Fibroblast of skin of left biceps (primary cell): Measurements from ENCODE around the gene BMPR1B.
A peak's percentile ranks its signal among the peaks of the same experiment; 100 is the strongest.
"Not testable (repeated sequence)": the region's sequence is repeated elsewhere in the genome, so short reads cannot be mapped to it uniquely, and the experiment has no call there.

Experiments used
- DNase-seq, 2 experiments: peaks; one replicate each; pipeline ENCODE4 v3.0.0-alpha.2; 2013; ENCODE audit warnings: low read depth in 2 of 2

BMPR1B gene

DNA sequence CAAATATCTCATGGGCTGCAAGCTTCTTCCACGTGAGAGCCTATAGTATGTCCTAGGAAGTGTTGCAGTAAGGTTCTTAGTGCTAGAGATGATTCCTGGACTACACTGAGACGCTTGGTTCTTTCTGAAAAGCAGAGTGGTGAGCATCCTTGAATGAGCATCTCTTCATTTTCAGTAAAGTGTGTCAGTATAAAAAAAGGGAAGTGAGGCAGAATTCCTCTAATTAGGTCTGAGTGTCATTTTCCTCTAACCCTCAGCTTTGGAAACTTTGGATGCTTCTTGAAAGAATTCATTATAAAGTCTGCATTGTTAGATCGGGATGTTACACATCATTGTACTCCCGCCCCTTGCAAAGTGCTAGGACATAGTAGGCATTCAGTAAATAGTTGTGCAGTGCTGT lies 5.2 kb downstream of the BMPR1B start:
- DNase-seq: no peak

DNA sequence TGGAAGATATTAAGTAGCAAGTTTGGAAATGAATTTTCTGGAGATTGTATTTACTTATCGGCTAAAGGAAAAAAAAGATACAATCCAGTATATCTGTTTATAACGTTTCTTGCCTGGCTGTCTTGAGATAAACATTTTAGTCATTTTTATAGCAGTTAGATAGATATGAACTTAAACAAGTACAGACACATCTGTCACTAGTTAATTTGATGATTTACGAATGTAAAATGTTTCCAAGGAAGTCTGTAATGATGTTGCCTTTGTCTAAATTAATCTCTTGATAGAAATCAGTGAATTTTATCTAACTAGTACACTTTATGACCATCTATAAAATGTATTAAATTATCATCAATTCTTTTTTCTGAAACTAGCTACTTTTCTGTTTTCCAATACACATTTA lies 5.7 kb downstream of the BMPR1B start:
- no peak for DNase-seq

DNA sequence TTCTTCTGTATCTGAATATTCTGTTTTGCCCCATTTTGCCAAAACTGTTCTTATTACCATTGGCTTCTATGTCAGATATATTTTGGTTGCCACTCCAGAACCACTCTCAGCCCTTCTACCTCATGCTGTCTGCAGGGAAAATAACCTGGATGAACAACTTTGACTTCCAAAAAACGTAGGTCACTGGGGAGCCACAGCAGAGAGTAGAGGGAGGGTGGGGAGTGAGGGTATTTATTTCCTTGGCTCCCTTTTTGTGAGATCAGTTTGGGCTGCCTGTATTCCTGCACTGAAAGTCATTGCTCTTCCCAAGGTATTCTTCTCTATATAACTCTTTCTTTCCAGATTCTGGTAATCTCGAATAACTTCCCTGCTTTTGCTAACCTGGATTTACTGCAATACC lies 6.3 kb downstream of the BMPR1B start:
- no peak for DNase-seq

DNA sequence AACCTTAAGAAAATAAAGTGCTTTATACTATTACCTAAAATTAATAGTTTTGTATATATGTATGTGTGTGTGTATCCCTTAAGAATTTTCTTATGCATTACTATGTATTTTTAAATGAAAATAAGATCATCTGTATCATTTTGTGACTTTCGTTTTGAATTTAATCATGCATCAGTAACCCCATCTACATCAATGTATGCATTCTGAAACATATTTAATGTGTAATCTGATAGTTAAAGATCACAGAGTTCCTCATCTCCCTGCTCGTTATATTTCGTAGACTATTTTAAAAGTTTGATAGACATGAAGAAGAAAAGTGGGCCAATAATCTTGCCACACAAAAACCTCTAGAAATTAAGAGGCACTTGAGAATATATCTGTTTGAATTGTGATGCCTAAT lies 7.4 kb downstream of the BMPR1B start:
- no peak for DNase-seq

DNA sequence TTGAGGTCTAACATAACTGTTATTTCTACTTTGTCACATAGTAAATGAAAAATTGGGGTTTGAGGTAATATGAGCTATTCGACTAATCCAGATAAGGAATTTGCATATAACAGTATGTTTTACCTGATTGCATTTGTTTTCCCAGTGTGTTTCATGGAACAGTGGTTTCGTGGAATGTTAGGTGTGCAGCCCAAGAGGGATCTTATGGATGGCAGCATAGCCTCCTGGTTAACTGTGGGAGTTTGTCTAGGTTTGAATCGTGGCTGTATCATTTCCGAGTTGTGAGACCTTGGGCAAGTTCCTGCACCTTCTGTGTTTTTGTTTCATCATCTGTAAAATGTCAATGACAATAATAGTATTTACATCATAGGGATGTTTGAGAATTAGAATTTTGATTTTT lies 7.9 kb downstream of the BMPR1B start:
- DNase-seq: no peak

DNA sequence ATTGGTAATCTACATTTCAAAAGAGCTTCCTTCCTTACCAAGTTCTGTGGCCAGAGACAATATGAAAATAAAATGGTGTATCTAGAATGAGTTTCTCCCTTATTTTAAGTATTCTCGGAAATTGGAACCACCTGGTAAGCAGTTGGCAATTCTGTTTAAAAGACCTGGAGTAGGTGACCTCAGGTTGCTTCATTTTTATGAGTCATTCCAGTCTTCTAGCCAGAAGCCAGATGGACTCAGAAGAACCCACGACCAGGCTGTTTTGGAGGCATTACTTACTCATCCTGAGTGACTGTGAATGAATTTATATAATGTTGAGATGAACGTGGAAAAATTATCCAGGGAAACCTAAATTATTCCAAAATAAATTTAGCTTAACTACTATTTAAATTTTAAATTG lies 9.1 kb downstream of the BMPR1B start:
- DNase-seq: peak; percentile 23 to 39

DNA sequence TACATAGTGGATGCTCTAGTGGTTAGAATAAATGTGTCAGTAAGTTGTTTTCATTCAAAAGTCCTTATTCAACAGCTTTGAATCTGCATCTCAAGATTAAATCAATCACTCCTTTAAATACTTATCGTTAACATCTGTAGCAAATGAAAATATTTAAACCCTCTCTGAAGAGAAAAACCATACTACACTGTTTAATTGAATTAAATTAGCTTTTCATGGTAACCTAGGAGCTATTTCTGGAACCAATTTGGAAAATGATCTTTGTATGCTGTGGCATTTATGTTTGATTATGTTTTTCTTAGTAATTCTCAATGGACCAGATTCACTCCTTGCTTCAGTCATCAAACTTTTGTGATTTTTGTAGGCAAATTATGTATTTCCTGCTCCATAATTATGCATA lies 9.7 kb downstream of the BMPR1B start:
- DNase-seq: no peak

DNA sequence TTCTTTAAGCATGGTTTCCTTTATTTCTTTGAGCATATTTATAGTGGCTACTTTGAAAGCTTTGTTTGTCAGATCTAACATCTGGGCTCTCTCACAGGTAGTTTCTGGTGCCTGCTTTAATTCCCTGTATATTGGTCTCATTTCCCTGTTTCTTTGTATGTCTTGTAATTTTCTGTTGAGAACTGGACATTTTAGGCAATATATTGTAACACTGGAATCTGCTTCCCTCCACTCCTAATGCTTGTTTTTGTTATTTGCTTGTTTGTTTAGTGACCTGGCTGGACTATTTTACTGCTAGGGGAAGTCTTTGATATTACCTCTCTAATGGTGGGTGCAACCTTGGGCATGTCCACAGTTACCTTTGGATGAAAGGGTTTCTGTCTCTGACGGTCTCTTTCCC lies 25.0 kb downstream of the BMPR1B start:
- no peak for DNase-seq

DNA sequence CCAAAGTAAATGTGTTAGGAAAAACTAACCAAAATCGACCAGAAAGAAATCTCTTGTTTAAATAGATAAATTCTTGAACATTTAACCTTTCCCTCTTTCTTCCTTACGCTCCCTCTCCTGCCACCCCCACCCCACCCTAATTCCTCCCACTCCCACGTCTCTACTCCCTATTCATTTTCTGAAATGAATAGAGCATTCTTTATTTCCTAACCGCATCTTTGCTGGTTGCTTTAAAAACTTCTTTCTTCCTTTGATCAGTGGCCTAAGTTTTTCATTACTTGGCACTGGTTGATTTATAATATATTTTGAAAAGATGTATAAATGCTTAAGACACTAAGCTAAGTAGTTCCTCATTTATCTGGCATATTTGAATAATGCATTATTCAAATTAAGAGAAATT lies 33.9 kb downstream of the BMPR1B start:
- no peak for DNase-seq

DNA sequence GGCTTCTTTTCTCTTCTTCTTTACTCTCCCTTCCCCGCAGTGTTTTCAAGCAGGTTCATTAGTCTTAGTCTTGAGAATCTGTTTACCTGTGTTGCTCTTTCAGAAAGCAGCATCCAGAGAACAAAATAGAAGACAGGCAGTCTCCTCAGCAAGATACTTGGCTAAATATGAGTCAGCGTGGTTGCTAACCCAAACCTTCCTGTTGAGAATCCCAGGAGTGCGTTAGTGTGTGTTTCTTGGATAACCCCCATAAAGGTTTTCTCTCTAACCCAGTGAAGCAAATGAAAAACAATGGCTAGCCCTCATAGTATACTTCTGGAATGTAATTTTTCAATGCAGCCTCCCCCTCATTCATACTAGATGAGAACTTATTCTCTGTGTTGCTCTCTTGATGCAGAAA lies 41.1 kb downstream of the BMPR1B start:
- DNase-seq: peak; percentile 36 to 48

DNA sequence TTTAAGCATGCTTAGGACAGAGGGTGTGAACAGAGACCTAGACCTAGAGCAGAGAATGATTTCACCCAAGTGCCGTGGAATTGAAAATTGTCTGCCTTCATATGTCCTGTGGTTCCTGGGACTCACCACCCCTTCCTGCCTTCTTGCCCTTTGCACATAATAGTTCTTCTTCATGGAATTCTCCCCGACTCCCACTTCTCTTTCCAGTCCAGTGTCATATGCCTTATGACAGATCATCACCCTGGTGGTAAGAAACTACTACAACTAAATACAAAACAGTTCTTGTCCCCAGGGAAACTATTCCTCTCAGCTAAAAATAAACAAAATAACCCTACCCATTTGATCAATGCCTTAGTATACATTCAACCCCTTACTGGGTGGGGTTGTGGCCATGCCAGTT lies 43.3 kb downstream of the BMPR1B start:
- no peak for DNase-seq

DNA sequence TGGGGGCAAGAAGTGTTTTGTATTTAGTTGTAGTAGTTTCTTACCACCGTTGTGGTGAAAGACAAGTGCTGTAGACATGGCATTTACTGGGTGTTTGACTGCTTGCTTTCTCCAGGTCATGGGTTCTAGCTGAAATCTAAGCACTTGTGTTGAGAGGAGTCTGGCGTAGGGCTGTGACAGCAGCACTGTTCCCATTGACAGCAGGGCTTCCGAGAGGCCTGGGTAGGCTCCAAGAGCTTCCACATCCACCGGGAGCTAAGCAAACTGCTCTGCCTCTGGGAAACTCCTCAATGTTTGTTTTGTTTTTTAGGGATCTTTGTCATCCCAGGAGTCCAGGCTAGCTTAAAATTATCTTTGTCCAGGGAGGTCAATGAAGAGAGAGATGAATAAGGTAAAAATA lies 44.3 kb downstream of the BMPR1B start:
- no peak for DNase-seq

DNA sequence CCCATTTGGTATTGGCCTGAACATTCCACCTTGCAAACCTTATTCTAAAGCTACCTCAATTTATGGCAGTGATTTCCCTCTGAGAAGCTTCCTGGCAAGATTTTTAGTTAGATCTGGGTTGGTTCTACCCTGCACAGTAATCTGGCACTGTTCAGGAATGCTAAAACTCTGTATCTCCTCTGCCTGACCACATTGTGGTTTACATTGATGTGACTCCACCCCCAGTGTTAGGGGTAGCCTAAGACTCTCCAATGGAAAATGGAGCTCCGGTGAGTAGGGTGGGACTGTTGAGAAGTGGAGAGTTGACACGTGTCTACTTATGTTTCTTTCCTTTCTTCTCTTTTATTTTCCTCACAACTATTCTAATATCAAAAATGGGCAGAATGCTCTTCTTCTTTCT lies 45.4 kb downstream of the BMPR1B start:
- no peak for DNase-seq

DNA sequence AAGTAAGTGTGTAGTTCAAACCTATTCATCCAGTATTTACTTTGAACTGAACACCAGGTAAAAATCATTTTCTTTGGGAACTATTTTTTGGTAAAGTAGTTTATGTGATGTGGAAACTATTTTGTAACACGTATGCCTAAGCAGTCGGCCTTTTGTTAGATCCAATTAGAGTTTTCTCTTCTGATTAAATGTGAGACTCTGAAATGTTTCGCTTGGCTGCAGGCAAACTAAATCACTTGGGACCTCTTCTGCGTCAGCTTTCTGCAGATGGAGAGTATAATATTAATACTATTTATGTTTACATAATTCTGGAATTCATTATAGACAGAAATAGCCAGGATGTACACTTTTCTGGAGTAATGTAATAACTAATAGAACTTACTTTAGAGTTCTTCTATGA lies 46.9 kb downstream of the BMPR1B start:
- DNase-seq: no peak

DNA sequence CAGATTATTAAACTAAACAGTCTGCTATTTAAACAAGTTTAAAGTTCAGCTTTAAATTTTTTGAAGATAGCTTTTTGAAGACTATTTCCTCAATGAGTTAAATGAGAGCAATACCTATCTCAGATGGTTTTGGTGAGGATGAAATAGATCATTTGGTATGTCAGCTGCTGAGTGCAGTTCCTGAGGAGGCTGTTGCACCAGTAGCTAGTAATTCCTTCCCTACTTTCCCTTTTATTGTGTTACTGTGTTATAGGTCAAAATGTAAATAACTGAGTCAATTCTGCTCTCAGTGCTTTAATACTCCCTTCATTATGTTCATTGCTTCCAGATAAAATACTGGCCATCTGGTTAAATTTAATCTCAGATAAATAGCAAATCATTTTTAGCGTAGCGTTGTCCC lies 48.6 kb downstream of the BMPR1B start:
- no peak for DNase-seq

DNA sequence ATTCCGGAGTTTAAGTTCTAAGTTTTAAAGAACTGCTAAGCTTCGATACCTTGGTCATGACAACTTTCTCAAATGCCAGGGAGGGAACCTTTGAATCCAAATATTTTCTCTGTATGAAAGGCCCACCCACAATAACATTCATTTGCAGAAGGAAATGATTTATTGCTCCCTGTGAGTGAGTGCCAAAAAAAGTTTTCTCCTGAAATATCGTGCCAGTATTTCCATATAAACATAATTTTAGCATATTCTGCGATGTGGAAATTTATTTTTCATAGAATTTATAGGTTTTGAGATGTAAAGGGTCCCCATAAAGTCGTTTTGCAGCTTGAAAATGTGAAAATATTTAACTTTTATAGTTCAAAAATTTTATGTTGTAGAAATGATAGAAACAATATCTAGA lies 53.9 kb downstream of the BMPR1B start:
- no peak for DNase-seq

DNA sequence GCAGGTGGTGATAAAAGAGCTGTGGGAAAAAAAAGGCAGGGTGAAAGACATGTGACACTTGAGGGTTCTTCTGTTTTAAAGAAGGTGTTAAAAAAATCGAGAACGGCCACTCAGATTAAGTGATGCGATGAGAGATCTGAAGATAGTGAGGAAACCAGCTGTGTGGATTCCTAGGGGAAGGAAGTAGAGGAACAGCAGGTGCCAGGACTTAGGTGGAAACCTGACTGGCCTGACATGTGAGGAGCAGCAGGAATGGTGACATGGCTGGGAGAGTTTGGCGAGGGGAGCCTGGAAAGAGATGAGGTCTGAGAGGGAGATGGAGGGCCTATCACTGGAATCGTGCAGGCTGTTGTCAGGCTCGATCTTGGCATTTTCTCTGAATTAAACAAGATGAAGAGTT lies 55.5 kb downstream of the BMPR1B start:
- DNase-seq: no peak

DNA sequence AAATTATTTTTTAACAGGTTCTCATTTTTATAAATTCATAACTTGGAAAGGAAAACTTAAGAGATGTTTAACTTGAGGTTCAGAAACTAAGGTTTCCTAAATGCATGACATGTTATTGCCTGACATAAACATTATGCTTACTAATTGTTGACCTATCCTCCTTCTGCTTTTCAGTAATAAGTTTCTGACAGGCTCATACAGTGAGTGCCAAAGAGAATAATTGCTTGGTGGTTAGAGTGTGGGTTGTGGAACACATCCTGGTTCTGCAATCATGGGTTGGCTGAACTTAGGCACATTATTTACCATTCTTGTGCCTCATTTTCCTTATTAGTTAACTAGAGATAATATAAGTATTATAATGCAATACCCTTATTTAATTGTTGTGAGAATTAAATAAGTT lies 56.5 kb downstream of the BMPR1B start:
- DNase-seq: no peak

DNA sequence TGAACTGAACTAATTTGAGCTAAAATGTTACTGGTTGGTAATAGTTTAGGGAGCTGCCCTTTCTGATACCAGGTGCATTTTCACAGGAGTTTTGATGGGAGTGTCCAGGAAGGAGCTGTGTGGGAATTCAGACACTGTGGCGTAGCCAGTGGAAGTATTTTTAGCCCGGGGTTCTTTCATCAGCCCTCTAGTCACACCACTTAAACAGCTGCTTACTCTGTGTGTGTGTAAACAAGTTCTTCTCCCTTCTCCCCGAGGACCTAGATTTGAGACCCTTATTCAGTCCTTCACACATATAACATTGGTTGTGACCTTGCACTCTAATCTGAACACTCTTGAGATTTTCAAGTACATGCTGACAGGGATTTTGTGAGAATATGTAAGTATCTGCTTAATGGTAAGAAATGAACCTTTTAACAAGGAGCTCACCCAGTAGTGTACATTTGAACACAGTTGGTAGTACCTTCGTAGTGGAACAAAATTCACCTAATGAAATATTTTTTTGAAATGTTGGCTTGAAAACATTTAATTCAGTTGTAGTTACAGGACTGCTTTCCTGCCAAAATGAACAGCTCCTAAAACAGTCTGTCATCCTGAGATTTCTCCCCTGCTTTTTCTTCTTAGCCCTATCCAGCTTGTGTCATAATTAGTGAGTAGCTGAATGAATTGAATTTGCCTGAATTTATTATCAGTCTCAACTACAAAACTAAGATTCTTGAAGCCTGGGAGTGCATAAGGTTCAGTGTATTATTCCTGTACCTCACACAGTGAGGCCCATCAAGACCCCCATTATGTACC lies 61.8 kb downstream of the BMPR1B start:
- DNase-seq: no peak

DNA sequence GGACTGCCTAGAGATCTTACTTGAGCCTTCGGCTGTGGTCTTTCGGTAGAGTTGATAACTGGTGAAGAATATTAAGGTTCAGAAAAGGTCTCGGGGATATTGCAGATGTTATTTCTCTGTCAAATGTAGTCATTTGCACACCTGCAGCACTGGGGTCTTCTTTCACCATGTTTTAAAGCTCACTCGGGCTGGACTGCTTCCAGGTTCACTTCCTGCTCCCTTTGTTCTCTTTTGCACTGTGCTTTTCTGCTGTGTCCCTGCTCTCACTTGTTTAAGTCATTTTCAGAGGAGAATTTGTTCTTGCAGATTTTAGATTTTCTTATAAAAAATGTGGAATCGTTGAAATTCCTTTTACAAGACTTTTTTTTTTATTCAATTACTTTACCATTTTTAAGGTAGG lies 68.5 kb downstream of the BMPR1B start:
- no peak for DNase-seq

DNA sequence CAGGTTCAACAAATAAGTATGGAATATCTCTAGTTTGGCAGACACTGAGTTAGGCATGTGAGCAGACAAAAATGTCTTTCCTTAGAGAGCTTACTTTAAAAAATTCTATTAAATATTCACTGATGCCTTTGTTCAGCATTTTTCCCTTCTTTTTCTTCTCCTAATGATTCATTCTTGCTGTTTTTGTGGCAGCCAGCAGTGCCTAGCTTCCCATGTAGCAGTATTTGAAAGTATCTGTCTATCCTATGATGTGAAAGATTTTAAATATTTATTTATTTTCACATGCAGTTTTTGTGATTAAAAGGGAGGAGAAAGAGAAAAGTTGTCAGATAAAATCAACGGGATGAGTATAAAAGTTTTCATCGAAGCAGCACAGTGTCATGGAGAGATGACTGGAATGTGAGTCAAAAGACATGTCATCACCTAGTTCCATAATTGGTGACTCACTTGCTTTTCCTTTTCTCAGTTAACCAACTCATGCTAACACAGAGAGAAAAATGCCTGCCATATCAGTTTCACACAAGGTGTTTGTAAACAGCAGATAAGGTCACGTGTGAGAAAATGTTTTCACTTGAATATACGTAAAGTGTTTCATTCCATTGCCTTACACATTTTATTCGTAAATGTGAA lies 69.8 kb downstream of the BMPR1B start:
- DNase-seq: peak; percentile 40 to 43

DNA sequence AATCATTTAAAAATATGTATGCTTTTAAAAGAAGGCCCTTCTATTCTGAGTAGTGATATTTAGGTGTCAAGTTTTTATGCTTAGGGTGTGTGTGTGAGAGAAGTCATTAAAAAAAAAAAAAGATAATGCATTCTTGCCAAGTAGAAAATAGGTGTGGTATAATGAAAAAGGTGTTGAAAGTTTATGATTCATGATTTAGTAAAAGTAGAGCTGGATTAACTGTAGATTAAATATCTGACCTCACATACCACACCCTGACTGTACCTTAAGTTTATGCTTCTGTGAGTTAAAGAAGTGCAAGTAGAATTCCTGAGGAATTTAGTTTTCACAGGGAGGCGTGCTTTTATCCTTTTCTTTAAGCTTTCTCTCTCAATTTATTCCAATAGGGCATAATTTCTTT lies 71.1 kb downstream of the BMPR1B start:
- DNase-seq: no peak

DNA sequence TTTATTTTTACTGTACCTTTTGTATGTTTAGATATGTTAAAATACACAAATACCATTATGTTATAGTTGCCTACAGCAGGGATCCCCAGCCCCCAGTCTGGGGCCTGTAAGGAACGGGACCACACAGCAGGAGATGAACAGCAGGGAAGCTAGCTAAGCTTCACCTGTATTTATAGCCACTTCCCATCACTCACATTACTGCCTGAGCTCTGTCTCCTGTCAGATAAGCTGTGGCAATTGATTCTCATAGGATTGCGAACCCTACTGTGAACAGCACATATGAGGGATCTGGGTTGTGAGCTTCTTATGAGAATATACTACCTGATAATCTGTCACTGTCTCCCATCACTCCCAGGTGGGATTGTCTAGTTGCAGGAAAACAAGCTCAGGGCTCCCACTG lies 73.9 kb downstream of the BMPR1B start:
- no peak for DNase-seq

DNA sequence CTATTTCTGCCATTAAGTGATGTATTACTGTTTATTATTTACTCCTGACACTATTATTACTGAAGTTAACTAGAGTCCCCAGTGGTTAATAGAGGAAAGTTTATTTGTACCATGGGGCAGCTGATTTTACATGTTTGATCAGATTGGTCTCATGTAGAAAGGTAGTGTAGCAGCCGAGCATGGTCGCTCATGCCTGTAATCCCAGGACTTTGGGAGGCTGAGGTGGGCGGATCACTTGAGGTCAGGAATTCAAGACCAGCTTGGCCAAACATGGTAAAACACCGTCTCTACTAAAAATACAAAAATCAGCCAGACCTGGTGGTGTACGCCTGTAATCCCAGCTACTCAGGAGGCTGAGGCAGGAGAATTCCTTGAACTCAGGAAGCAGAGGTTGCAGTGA lies 74.6 kb downstream of the BMPR1B start:
- DNase-seq: not testable (repeated sequence)
